ENCODE results near the gene PLEKHA3. TPM values are rescaled to one million over a fixed set of nuclear protein-coding genes. Genes with fewer than 3 reads are reported as not detected.

The PLEKHA3 gene
- total and polyA plus RNA-seq, 9 of the 15 experiments (the other 6 are each of a cell fraction or from before 2014, with no cell fraction given): 2.3 to 23.4 (median 10.5) TPM

DNA sequence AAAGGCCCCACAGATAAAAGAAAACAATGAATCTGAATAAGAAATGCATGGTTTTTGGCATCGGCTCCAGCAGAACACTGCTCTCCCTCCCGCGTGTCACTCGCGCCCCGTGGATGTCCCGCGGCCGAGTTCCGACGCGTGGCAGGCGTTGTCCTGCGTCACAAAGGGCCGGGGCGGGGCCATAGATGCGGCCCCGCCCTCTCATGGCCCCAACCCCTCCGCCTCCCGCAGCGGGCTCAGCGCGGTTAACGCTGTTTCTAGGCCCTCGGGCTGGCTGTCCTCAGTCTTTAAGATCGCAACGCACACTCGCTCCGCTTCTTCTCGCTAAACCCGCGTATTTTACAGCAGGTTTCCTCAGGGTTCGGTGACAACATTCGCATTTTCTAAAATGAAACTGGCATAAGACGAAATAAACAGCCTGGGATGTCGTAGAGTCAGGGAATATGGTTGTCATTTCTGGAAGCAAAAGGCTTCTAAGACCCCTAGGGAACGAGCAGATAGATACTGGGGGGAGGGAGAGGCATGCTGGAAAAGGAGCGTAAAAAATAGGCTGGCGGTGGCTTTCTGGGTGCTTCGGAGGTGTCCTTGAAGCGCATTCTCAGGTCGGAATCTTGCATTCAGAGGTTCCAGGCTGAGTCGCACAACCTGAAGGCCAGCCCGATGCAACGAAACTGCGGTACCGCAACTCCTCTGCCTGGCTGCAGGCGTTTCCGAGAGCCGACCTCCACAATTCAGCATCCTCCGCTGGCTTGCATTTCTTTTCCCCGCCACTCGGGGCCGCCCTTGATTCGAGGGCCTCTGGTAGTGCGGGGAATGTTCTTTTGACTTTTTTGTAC lies 1.6 kb upstream of the PLEKHA3 start, which contains the start of gene FKBP7 (continued):
- TF ChIP-seq BRF1 (IDR thresholded peaks at IDR 0.05; ENCODE audit: borderline replicate concordance, extremely low read depth, insufficient read length) (no peak), GTF2E2 (tag; IDR thresholded peaks at IDR 0.05) (no peak), ZBTB9 (CRISPR knock-in tag; IDR thresholded peaks at IDR 0.05) (0 out of 2 replicates have a peak, but pooled peaks have one; percentile 60), PHB (CRISPR knock-in tag; IDR thresholded peaks at IDR 0.05) (no peak), TOE1 (IDR thresholded peaks at IDR 0.05; ENCODE audit: borderline replicate concordance) (peak; percentile 32), TOE1 (CRISPR knock-in tag; IDR thresholded peaks at IDR 0.05; ENCODE audit: borderline replicate concordance, low read depth) (peak; percentile 7; the same call in 1 of the 2 replicates), FOXA3 (CRISPR knock-in tag; conservative IDR thresholded peaks at IDR 0.05 in 1 of 2, IDR thresholded peaks at IDR 0.05 in 1 of 2) (peak in 1 of 2 experiments; percentile 41; a peak in 1 of 4 replicates), TARDBP (IDR thresholded peaks at IDR 0.05) (peak; percentile 81), RBFOX2 (IDR thresholded peaks at IDR 0.05; ENCODE audit: low read depth, low read length) (peak; percentile 92), MAZ (CRISPR knock-in tag; conservative IDR thresholded peaks at IDR 0.05 in 1 of 2, IDR thresholded peaks at IDR 0.05 in 1 of 2) (peak; percentile 67 to 84), SMAD4 (CRISPR knock-in tag; conservative IDR thresholded peaks at IDR 0.05) (peak; percentile 7), ZZZ3 (IDR thresholded peaks at IDR 0.05) (no peak), TCFL5 (CRISPR knock-in tag; conservative IDR thresholded peaks at IDR 0.05) (no peak), ZFP91 (CRISPR knock-in tag; IDR thresholded peaks at IDR 0.05) (0 out of 2 replicates have a peak, but pooled peaks have one; percentile 20), ZNF780A (CRISPR knock-in tag; IDR thresholded peaks at IDR 0.05) (no peak), HCFC1 (IDR thresholded peaks at IDR 0.05; ENCODE audit: low read depth, low read length) (peak; percentile 42; the same call in 1 of the 2 replicates), SMARCA5 (IDR thresholded peaks at IDR 0.05) (0 out of 2 replicates have a peak, but pooled peaks have one; percentile 27), ZNF551 (CRISPR knock-in tag; IDR thresholded peaks at IDR 0.05) (no peak)
- TF ChIP-seq, protein P1, sequence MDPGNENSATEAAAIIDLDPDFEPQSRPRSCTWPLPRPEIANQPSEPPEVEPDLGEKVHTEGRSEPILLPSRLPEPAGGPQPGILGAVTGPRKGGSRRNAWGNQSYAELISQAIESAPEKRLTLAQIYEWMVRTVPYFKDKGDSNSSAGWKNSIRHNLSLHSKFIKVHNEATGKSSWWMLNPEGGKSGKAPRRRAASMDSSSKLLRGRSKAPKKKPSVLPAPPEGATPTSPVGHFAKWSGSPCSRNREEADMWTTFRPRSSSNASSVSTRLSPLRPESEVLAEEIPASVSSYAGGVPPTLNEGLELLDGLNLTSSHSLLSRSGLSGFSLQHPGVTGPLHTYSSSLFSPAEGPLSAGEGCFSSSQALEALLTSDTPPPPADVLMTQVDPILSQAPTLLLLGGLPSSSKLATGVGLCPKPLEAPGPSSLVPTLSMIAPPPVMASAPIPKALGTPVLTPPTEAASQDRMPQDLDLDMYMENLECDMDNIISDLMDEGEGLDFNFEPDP (CRISPR knock-in tag; IDR thresholded peaks at IDR 0.05): no peak
- TF ChIP-seq, protein P2, sequence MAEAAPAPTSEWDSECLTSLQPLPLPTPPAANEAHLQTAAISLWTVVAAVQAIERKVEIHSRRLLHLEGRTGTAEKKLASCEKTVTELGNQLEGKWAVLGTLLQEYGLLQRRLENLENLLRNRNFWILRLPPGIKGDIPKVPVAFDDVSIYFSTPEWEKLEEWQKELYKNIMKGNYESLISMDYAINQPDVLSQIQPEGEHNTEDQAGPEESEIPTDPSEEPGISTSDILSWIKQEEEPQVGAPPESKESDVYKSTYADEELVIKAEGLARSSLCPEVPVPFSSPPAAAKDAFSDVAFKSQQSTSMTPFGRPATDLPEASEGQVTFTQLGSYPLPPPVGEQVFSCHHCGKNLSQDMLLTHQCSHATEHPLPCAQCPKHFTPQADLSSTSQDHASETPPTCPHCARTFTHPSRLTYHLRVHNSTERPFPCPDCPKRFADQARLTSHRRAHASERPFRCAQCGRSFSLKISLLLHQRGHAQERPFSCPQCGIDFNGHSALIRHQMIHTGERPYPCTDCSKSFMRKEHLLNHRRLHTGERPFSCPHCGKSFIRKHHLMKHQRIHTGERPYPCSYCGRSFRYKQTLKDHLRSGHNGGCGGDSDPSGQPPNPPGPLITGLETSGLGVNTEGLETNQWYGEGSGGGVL (CRISPR knock-in tag; IDR thresholded peaks at IDR 0.05): no peak
